ENCODE results near the gene CLBA1.

Gene CLBA1

DNA sequence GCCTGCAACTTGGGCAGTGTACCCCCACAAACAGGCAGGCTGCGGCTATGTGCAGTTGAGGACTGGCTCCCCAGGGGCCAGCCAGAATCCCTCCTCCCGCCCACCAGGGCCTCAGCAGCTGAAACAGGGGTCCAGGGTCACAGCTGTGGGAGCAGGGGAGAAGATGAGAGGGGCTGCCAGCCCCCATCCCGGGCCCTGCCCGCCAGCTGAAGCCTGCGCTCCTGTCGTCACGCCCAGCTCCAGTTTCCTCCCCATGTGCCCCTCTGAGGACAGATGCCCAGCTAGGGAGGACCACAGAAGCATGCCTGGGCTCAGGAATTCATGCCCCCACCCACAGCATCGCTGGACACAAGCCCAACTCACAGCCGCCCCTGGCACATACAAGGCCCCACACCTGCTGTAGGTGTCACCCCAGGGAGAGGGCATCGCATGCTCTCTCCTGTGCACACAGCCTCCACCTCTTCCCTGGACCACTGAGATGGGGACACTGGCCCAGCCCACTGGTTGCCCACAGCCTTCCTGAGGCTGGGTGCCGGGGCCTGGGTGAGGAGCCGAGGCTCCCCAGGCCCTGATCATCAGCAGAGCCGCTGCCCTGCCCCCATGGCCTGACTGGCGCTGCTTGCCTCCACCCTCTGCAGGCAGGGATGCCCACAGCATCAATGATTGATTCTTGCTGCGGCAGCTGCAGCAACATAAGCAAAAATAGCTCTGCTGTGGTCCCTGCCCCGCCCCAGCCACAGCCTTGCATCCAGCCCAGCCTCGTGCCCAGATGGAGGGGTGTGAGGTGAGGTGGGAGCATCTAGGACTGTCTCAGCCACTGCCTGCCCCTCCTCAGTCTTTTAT, 3.7 kb upstream of the CLBA1 start:
- no peak for DNase-seq

DNA sequence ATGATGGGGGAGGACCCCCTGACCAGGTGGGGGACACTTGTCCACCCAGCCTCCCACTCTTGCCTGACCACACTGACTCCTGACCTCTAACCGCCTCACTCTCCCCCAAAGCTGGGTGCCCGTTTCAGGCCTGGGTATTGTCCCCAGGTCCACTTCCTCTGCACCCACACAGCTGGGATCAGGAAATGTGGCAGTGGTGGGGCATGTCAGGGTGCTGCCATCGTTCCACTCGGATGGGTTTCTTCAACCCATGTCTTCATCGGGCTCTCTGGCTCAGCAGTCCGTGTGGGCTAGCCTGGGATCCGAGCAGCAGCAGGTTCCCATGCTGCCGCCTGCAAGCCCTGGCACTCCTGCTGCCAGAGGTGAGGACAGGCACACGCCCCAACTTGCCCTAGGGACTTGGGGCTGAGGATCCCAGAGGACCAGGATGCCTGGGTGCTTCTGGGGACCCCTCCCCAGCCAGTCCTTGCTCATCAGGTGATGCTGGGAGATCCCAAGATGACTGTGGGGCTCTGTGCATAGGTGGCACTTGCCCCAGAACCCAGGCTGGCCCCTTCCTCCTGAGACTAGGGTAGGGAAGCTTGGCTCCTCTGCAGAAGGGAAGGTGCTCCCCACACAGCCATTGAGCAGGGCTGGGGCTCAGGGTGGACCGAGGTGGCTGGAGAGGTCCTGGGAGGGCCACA, 2.9 kb upstream of the CLBA1 start:
- no peak for DNase-seq

DNA sequence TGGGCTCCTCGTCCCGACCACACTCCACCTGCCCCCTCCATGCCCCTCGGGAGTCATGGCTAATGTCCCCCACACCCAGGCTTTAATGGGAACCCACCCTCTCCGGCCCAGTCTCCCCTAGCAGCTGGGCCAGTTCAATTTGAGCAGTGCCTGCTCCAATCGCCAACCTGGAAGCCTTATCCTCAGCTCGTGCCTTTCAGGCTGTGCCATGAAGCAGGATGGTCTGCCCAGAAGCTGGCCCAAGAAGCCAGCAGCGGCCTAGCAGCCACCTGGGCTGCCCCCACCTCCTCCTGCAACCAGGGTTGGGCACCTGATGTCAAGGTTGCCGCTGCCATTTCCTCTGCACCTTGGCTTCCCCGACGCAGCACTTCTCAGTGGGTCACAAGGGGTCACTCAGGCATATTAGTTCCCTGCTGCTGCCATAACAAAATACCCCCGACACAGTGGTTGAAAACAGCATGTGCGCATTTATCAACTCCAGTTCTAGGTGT, 2.3 kb upstream of the CLBA1 start:
- no peak for DNase-seq

DNA sequence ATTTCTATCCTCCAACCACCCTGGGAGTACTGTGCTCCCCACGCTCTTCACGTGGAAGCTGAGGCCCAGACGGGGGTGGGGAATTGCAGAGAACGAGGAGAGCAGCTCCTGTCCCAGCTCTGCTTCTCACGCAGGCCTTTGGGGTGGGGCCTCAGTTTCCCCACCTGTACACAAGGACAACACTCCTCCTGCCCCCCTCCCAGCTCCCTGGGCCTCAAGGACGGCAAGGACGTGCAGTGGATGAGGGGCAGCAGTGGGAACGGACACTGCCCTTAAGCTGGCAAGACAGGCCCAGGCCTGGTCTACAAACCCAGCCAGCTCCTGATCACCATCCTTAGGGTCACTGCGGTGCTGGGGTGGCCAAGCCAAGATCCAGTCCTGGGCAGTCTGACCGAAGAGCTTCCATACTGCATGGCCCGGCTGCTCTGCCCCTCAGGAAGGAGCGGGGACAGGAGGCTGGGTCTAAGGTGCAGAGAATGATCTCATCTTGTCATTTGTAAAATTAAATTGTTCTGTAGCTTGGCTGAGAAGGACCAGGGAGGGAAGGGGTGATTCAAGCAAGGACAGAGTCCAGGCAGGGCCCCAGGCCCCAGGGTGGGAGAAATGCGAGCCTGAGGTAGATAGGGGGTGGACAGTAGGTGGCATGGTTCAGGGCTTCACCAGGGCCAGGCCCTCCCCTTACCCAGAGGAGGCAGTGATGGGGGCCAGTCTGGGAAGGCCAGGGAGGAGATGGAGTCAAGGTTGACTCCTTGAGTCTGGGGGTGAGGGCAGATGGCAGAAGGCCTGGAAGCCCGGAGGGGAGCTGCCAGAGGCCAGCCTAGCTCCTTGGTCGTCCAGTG, 1.3 kb upstream of the CLBA1 start:
- DNase-seq = no peak

DNA sequence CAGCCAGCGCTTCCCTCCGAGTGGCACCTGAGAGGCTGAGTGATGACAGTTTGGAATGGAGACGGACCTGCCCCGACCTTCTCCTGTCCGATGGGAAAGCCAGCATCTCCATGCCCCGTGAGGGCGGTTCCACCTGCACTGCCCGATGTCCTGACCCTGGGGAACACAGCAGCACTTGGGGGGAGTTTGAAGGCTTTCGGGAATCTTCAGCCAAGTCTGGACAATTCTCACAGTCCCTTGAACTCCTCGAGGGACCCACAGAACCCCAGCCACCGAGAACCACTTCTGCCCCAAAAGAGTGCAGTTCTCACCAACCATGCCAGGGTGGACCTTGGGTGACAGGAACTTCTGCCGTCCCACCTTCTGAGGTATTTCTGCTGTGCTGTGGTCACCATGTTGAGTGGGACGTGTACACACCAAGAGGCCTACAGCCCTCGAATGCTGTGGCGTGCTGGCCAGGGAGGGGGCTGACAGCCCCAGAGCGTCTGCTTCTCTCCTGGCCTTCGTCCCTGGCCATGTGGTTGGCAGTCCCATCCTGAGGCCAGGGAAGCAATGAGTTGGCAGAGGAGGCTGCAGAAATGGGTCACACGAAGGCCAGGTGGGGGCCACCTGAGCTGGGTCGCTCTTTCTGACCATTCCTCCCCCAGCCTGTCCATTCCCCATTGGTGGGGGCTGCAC, 1.0 kb downstream of the CLBA1 start:
- DNase-seq = no peak

DNA sequence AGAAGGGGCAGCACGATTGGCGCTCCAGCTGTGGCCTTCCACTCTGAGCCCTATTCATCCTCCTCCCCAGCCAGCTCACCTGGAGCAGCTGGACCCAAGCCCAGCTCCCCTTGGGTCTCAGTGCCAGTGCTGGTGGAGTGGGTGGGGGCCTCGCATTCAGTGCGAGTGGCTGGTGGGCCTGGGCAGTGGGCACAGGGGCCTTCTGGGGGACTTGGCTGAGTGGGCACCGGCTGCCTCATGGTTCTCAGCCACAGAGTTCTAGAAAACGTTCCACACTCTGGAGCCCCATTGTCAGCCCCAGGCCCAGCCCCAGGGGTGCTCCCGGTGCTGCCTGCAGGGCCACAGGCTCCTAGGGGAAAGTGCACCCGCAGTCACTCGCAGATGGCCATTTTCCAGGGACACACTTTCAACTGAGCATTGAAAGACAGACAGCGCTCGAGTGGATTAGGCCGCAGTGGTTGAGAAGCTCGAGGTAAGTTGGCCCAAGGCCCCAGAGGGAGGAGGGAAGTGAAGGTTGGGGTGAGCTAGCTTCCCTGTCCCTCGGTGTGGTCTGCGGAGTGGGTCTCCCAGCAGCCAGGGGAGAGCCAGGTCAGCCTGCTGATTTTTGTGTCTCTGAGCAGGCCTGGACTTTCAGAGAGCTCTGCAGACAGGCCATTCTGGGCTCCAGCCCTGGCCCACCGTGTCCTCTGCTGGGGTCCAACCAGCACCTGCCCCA, 3.8 kb downstream of the CLBA1 start:
- no peak for DNase-seq

DNA sequence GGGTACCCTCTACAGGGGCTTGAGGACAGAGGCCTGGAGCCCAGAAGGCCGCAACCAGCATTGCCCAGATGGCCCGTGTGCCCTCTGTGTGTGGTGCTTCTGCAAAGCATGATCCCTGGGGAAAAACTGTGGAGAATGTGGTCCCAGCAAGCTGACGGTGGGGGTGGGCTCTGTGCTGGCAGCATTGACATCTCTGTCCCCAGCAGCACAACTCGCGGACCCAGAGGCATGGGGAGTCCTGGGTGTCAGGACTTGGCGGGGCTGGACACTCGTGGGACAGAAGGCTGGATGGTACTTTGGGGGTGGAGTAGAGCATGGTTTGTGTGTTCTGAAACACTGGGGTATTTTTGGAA, 4.3 kb downstream of the CLBA1 start:
- DNase-seq = no peak

DNA sequence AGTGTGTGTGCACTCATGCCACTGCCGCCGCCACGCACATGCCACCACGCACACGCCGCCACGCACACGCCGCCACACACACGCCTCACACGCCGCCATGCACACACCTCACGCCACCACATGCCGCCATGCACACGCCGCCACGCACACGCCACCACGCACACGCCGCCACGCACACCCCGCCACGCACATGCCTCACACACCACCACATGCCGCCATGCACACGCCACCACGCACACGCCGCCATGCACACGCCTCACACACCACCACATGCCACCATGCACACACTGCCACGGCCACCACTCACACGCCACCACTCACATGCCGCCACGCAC, 6.3 kb downstream of the CLBA1 start:
- no peak for DNase-seq

DNA sequence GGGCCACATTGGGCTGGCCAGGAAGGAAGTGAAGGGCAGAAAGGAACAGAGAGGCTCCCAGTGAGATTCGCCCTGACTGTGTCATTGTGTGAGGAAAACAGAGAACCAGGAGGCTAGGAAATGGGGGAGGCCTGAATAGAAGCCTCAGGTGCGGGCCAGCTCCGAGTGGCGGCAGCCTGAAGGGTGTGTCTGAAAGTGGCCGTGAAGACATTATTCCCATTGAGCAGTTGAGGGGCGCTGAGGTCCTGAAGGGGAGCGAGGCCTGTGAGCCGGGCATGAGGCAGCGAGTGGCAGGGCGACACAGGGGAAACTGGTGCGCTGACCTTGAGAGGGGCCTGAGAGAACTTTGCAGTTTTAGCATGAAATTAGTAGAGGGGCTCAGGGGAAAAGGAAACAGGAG, 6.9 kb downstream of the CLBA1 start:
- DNase-seq = no peak

DNA sequence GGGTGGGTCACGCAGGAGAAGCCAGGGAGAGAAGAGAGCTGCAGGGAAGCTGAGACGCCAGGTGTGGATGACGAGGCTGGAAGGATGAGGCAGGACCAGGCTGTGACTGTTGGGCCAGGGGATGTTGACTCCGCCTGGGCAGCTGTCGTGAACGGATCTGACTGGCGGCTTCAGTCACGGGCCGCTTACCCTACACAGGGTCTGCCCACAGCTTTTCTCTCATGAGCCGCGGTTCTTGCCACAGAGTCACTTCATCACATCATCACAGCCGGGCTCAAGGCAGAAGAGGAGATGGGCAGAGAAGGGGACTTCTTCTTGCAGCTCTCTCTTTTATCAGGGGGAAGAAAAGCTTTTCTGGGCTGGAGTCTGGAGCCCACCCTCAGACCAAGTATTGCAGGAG, 7.7 kb downstream of the CLBA1 start:
- DNase-seq = no peak

DNA sequence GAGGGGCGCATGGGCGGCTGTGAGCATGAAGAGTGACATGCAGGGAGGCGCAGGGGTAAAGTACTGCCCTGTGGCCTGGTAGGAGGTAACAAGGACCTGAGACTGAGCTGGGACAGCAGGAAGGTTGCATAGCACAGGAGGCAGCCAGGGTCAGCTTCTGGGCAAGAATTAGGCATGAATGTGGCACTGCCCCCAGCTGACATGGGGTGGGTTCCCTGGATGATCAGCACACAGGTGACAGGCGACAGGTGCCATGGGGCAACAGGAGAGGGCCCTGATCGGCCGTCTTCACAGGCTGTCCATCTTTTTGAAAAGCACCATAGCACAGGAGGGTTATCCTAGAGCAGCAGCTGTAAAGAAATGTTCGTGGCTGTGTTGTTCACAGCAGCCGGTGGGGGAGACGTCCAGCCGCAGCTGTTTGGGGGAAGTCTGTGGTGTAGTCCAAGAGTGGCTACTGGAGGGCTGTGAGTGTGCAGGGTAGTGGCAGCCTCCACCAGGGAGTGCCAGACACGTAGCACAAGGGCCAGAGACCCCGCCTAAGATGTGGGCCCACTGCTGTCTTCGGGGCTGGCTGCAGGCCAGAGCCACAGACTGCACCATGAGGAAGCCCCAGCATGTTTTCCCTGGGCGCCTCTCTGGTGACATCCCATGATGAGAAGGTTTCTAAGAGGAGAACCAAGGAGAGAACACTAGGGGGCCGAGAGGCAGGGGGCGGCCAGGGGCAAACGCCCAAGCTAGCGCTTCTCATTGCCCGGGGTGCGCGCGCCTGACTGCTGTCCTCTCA, 8.4 kb downstream of the CLBA1 start:
- no peak for DNase-seq

DNA sequence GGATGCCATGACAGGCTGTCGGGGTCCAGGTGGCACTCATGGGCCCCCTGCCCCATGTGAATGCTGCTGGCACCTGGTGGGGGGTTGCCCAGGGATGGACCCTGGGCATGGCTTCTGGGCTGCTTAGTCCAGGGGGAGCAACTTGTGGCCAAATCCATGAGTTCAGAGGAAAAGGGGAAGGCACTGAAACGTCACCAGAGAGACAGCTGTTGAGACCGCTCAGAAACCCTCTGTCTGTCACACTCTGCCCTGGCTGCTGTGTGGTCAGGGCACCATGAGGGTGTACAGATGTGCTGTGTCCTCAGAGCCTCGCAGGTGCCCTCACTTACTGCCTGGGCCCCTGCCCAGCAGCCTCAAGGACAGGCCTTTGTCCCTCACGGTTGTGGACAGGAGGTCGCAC, 9.4 kb downstream of the CLBA1 start:
- no peak for DNase-seq

DNA sequence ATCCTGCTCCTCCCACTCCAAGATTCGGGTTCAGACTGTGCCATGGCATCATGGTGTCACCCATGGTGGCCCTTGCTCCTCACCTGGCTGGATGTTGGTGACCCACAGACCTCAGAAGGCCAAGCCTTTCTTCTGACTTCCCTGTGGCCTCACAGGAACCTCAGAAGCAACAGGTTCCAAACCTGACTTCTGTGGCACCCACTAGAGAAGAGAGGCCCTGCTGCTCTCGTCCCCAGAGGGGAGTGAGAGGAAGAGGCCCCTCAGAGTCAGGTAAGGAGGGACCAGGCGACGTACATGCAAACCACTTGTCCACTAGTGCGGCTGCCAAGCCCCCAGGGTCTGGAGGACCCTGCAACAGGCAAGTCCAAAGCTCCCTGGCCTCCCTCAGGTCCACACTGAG, 10.4 kb downstream of the CLBA1 start:
- no peak for DNase-seq

DNA sequence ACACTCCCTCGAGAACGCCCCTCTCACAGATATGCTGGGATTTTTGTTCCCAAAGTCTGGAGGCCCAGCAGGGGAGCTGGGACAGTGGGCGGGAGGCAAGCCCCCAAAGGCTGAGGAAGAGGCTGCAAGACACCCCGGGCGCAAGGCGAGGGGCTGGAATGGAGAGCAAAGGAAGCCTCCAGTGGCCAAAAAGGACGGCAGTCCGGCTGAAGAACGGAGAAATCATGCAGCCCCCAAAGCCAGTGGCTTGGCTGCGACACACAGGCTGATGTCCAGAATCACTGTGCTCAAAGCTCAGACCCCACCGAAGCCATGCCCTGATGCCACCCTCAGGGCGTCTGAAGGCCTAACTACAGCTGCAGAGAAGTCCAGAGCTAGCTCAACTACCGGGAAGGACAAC, 10.9 kb downstream of the CLBA1 start:
- DNase-seq = no peak

DNA sequence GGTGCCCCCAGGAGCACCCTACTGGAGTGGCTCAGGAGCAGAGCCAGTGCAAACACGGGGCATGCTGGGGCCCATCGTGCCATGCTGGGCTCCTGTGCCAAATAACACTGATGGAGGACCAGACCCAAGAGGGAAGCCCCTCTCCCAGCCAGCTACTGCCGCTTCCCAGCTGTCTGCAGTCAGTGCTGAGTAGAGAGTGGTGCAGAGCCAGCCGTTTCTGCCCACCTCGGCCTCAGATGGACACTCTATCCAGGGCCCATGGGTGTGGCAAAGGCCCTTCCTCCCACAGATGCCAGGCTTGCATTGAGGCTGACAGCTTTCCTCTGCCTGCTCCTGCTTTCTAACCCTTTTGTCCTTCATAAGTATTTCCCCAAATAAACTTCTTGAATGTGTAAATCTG, 13.2 kb downstream of the CLBA1 start:
- DNase-seq = no peak

DNA sequence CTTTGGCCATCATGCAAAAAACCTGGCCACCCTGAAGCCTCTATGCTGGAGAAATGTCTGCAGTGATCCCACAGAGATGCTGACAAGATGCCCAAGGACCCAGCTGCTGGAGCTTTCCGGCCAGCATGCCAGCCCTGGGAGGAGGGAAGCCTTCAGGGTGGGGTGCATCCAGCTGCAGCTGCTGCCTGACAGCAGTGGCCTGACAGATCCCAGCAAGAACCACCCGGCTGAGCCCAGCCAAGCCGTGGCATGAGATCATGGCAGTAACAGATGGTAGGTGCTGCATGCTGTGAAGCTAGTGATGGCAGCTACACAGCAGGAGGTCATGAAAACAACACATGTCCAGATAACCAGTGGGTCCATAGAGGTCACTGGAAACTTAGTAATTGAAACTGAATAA, 13.8 kb downstream of the CLBA1 start:
- DNase-seq = no peak

DNA sequence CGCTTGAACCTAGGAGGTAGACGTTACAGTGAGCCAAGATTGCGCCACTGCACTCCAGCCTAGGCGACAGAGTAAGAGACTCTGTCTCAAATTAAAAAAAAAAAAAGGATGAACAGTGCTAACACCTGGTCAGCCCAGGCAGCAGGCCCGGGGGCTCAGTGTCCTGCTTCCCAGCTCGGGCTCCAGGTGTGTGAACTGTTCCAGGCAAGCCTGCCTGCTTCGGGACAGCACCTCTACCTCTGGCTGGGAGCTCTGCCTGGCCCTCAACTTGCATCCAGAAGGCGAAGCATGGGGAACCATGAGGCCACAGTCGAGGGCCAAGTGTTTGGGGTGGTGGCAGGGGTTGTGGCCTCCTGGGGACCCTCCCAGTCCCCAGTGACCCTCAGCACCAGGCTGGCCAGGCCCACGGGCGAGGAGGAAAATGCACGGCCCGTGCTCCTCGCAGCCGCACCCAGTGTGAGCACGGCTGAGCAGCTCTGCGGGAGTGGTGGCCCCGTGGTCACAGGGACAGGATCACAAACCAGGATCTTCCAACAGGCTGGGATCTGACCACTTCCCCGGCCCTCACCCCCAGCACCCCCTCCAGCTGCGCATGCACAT, 19.8 kb downstream of the CLBA1 start:
- no peak for DNase-seq

DNA sequence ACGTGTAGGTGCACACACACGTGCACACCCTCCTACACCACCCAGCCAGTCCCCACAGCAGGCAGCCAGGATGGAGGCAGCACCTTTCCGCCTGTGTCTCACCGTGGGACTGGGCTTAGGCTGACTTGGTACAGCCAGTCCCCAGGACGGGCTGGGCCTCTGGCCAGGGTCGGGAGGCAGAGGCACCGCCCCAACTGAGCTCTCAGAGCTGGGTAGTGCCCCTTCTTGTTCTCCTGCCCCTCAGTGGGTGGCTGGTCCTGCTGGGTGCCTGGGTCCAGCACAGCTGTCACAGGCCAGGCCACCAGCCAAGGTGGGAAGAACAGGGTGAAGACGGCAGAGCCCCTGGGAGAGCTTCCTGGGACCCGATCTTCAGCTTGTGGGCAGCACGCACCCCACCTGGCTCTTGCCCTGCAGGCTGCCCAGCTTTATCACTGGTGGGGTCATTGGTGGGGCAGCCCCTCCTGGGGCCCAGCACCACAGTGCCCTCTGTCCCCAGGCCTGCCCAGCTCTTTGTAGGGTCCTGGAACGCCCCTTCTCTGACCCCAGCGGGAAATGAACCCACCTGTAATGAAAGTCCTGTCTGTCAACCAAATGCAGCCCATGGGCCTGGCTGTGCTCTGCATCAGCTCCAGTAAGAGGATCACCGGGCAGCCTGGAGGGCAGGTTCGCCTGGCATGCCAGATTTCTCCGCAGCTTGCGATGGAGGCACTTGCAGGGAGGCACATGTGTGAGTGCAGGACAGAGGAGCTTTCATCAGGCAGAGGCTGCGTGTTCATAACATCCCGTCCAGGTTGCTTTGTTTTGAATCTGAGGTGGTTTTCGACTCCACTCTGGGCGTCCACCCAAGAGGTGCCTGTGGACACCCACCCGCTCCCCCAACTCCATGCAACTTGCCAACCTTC, 20.6 kb downstream of the CLBA1 start:
- DNase-seq = no peak

DNA sequence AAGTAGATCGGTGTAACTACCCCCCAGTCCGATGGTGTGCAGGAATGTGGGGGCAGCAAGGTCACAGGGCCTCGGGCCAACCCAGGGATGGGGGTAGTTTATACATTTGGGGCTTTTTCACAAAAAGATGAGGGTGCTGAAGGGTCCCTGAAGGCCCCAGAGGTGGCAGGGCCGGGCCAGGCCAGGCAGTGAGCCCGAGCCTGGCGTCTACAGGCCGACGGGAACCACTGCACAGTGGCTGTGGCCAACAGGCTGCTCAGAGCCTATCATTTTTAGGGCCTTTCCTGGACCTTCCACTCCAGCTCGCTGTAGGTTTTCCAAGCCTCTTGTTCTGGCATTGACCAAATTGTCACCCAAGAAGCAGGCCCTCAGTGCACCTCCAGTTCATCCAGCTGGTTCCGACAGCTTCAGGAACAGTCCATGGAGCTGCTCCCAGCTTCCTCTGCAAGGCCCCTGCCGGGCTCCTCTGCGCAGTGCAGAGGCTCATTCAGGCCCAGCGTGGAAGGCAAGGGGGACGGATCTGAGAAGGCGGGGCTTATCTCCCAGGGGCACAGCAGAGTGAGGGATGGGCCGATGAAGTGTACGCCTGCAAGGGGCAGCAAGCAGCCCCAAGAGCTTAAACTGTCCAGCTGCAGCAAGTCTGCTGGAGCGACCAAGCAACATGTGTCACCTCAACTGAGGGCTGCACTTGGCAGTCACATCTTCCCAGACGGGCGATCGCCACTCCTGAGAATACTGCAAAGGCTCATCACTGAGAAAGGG, 21.4 kb downstream of the CLBA1 start:
- no peak for DNase-seq

Data from stimulated activated CD4-positive, alpha-beta T cell treated with anti-CD3 and anti-CD28 coated beads, Interleukin-4, amount 100 ng/mL, for 24 hours (primary cell).